NCI-H2107 treated with DMSO at 0.1 percent for 48 hours (cell line): ENCODE measurements around the gene TIMP3.

Experiments
- DNase-seq: peaks from one replicate; lab custom pipeline; 2025; ENCODE audit not compliant: unreplicated experiment; lab: John Stamatoyannopoulos, UW

TIMP3 gene

DNA sequence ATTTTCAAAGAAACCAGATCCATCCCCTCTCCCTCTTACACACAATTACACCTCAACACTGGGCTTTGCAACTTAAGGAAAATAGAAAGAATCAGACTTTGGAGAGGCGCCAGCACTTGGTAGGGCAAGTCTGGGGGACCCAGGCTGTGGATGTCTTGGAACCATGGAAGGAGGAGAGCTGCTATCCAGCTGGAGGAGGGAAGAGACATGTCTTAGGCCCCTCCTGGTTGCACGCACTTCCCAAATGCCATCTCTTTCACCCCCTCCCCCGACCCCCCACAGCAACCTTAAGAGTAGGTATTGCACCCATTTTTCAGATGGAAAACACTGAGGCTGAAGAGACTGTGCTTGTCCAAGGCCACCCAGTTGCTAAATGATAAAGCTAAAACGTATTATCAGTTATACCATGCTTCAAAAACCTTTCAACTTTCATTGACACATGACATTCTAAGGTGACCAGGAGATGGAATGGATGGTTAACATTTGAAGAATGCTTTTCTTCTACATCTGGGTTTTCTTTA is 3.9 kb downstream of the TIMP3 start:
- no peak for DNase-seq

DNA sequence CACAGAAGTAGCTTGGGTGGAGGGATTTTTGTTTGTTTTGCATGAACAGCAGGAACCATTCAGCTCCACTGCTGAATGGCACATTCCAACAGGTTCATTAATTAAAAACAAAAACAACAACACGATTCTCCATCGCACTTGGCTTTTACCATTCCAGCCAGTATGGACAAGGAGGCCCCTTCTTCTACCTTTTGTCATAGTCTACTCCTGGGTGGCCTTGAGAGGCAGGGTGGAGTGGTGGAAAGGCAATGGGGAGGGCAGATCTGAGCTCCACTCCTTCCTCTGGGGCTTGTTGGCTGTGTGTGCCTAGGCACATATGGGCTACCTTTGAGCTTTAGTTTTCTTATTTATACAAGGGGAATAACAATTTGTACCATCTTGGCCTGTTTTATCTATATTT is 4.8 kb downstream of the TIMP3 start:
- no peak for DNase-seq

DNA sequence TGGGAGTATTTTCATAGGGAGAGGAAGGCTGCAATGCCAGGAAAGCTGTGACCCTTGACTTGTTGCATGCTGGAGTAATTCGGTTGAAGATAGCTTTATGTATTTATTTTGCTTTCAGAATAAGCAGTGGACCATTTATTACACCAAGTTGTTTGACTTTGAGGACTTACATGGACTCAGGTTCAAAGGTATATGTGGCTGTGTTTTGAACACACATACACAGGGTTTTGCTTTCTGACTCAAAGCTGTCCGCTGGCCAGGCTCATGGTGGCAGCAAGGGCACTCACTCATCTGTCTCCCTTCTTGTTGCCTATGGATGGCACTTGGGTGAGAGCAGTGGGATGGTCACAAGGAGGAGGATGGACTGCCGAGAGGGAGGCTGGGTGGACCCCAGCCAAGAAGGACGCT is 6.5 kb downstream of the TIMP3 start:
- no peak for DNase-seq

DNA sequence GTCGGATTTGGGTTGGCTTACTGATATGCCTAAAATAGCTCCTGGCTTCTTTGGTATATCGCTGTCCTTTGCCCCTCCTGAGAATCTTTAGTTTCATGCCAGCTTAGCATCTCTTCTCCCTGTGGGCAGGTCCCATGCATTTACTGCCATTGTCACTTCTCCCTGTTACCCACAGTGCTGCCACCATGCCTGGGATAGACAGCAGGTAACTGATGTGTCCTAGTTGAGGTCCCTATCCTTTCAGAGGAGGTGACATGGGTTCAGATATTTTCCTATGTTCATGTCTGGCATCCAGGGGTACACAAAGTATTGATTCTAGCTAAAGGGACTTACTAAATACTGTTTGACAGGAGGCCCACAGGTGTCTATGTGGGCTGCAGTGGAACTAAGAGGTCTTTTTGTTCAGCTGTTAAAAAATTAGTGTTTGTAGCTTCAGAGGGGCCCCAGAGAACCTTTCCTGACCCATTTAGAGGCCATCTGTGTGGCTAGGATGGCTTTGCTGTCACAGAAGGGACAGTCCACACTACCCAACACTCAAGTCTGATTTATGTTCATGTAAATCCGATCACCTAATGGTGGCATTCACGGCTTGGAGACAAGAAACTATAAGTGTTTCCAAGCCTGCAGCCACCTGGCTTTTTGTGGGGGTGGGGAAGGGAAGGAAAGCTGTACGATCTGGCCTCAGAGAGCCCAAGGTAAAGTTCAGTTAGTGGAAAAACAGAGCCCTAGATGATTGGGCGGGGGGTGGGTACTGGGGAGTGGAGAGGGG is 8.5 kb downstream of the TIMP3 start:
- no peak for DNase-seq

DNA sequence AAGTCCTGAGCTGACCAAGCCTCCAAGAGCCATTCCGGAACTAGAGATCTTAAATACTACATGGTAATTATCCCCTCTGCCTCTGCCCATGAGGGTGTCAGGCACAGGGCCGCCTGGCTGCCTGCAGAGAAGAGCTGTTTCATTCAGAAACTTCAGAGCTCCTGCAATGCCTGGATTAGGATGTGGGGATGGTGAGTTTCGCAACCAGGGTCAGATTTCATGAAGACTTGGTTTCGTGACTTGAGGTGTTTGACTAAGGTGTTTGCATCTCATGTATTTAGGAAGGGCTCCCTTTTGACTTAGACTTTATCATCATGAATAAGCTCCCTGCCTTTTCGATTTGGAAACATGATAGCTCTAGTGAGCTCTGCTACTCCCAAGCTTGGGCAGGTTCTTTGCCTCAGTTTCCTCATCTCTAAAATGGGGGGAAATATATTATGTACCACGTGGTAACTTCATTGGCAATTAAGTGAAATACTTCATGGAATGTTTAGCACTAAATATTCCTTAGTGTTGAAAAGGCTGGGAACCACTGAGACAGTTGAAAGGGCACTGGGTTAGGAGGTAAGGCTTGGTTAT is 9.1 kb downstream of the TIMP3 start:
- peak; percentile 11 for DNase-seq

DNA sequence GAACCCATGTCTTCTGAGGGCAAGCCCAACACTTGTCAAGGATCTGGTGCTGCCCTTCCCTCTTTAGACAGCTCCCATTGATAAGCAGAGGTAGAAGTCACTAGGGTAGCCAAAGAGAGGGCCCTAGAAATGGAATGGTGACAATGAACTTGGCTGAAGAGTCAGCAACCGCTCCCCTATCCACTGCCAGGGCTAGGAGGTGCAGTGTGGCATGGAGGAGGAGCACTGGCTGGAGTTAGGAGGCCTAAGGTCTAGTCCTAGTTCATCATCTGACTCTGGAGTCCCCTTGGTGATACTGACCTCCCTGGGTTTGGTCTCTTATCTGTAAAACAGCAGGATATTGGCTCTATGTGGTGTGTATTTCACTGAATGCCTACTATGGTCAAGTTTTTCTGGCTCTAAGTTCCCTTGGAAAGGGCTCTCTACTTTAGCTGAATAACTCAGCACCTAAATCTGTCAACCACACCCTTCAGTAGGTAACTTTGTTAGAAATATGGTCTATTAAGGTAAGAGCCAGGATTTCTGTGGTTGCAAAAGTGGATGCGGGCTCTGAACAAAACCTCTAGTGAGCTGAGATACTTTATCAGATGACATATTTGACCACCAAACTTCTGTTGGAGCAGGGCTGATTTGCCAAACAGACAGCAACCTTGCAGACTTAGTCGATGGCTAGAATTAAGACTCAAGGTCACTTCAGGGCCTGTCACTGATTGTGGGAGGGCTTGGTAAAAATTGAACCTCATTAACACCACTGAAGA is 10.5 kb downstream of the TIMP3 start:
- DNase-seq, result no peak

DNA sequence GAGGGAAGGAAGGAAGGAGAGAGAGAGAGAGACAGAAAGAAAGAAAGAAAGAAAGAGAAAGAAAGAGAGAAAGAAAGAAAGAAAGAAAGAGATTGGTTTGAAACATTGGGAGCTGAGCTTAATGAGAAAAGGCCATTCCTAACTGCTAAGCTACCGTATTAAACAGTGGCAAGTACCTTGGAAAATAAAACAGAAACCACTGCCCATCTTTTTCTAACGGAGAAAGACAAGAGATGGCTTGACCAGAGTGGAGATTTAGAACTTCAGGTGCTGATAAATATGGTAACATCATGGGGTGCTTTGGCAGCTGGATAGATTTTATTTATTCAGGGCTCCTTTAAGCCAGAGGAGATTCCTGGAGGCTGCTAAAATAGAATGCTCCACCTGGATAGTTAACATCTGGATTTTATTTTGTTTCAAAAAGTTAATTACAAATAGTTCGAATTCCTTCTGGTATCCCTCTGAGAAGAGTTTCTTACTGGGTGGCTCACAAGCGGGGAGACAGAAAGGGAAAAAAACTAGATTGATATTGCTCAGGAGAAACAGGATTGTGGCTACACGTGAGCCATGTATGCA is 12.9 kb downstream of the TIMP3 start:
- DNase-seq, result no peak

DNA sequence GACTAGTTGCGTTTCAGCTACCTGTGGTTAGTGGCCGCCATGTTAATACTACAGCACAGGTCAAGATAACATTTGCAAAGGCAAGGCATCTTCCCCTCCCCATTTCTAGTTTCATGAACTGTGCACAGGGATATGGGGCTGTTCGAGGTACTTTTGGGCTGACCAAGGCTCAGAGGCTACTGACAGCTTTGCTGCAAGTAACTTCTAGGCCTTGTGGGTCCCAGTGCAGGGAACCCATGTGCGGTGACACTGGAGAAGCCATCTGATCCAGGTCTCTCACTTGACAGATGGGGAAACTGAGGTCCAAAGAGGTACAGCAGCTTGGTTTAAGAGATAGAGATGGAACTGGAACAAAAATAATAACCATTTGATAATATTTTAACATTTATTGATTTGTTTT is 13.6 kb downstream of the TIMP3 start:
- DNase-seq, result no peak

DNA sequence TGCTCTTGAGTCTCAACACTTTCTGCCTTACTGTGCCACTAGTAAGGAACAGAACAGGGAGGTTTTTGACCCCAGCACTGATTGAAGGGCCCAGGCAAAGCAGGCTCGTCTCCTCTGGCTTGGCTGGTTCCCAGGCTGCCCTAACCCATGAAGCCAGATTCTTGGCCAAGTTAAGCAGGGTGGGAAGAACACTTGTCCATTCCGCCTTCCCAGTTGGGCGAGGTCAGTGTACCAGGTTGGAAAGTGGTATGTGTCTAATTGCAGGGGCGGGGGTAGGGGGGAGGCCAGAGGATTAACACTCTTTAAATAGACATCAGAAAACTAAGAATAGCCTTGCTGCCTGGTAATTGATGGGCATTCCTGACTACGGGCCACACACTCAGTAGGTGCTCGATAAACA is 14.4 kb downstream of the TIMP3 start:
- no peak for DNase-seq

DNA sequence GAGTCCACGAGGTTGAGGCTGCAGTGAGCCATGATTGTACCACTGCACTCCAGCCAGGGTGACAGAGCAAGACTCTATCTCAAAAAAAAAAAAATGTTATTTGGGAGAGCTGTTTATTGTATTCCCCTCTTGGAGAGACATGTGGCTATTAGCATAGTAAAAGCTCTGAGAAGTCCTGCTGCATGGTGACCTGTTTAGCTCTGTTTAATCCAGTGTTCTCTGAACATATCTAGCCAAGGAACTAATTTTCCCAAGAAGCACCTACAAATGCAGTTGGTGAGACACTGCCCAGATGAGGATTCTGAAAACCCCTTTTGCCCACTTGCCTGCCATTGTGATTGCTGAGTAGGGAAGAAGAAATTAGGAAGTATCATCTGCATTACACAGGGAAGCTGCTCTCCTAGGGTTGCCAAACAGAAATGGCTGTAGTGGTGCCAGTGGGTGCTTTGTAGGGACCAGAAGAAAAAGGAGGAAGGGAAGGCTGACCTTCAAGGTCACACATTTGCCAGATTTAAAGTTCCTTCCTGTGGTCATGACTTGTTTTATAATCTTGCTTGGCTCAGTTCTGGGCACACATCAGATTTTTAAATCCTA is 15.7 kb downstream of the TIMP3 start:
- no peak for DNase-seq

DNA sequence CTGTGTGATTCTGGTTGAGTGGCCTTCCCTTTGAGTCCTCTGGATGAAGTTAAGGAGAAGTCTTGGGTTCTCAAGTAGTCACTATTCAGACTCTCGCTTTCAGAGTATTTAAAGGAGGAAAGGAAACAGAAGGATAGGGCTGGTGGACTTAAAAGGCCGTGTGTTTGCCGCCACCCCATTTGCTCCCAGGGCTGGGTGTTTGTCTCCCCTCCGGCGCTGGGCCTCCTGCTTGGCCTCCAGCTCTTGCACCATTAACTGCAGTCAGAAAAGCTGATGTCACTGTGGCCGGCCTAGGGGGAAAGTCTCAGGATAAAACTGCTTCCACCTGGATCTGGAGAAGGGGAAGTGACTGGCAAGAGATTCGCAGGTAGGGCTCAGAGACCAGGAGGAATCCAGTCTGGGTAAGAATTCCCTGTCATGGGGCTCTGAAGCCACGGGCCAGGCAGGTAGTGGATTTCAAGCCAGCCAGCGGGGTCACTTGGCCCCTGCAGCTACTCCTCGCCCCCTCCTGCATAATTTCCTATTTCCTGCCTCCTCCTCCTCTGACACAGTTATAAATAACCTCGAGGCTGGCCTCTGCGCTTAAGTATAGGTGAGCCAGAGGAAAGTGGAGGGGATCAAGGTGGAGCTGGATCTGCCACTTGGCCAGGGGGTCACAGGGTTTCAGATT is 17.1 kb downstream of the TIMP3 start:
- DNase-seq, result no peak

DNA sequence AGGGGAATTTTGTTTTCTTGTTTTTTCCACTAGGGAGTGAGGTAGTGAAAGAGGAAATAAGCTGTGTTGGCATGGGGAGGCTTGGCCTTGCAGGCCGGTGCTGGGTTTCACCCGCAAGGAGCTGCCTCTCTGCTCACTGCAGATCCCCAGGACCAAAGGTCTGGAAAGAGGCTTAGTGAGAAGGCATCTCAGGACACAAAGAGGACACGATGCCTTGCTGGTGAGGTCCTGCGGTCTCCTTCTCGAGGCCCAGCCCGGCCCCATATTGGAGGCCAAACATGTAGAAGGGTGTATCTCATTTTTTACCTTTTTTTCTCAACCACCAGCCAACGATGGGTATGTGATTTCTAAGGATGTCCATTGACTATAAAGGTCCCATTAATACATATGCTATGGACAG is 17.6 kb downstream of the TIMP3 start:
- DNase-seq, result no peak

DNA sequence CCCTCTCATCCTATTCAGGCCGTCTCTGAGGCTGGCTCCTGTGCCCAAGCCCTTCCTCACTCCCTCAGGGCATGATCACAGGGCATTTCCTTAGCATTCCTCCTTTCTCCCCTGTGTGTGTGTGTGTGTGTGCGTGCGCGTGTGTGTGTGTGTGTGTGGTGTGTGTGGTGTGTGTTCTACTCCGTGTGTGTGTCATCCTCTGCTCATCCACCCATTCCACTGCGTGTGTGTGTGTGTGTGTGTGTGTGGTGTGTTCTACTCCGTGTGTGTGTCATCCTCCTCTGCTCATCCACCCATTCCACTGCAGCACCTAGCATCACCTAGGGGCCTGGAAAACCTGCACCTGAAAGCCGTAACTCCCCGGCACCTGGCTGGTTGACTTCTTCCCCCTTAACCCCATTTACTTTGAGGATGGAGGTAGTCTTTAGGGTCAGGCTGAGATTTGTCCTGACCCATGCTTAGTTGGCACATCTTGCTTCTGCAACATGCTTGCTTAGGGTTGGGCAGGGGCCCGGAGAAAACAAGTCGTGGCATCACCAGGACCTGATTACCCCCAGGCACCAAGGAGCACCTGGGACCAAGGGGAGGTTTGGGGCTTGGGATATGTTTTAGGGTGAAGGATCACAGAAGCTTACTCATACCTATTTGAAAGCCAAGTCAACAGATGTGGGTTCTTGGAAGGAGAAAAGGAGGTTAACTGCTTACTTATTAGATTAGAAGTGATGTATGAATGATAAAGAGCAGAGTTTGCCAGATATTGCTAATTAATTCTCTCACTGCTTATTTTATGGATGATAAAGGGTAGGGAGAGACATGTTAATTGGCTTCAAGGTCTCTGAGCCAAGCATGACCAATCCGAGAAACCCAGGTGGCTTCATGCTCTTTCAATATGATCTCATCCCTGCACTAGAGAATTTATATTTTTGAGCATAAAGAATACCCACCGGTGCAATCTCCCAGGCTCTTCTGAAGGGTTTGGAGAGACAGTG is 18.9 kb downstream of the TIMP3 start:
- DNase-seq, result no peak

DNA sequence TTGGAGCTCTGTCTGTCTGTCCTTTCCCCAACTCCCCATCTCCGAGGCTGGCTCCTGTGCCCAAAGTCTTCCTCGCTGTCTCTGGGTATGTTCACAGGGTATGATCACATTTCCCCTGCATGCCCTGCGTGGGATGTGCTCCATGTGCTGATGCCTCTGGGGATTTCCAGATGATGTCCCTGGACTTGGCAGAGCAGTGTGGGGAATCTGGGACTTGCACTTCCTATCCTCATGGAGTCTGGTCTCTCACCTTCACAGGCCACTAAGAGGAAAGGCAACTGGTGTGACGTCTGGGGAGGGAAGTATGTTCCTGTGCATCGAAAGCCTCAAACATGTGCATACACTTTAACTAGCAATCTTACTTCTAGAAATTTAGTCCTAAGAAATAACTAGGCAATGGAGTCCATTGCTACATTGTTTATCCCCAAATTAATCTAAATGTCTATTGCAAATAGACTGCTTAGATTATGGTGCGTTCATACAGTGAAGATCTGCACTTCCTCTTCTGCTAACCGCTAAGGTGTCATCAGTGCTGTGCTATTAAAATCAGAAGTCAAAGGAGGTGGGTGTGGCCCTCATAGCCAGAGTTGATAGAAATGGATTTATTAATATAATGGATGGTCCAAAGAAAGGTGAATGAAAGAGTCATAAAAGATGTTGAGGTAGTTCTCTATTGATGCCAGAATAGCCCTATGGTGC is 20.8 kb downstream of the TIMP3 start:
- no peak for DNase-seq

DNA sequence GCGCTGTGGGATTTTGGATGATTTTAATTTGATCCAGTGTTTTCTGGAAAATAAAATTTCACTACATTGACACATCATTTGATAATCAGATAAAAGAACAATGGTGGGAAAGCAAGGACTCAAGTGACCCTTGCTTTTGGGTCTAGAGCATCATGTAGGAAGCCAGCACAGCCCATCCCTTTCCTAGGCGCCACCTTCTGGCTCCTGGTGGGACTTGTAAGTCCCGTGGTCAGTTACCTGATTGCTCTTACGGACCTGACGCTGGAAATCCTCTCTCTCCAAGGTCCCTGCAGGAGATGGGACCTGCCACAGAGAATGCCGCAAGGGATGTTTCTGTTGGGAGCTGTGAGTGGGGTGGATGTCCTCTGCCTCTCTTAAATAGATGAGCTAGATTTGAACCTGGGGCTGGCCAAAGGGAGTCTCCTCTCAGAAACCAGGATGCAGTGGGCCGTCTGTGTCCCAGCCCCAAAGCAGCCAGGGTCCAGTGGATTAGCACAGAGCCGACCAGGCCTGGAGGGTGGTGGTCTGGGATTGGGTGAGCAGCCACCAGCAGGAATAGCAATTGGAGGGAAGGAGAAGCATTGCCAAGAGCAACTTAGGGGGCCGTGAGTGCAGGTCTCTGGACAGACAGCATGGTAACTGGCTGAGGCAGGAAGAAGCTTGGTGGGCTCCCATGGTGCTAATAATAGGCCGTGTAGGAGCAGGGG is 21.7 kb downstream of the TIMP3 start:
- DNase-seq, result no peak

DNA sequence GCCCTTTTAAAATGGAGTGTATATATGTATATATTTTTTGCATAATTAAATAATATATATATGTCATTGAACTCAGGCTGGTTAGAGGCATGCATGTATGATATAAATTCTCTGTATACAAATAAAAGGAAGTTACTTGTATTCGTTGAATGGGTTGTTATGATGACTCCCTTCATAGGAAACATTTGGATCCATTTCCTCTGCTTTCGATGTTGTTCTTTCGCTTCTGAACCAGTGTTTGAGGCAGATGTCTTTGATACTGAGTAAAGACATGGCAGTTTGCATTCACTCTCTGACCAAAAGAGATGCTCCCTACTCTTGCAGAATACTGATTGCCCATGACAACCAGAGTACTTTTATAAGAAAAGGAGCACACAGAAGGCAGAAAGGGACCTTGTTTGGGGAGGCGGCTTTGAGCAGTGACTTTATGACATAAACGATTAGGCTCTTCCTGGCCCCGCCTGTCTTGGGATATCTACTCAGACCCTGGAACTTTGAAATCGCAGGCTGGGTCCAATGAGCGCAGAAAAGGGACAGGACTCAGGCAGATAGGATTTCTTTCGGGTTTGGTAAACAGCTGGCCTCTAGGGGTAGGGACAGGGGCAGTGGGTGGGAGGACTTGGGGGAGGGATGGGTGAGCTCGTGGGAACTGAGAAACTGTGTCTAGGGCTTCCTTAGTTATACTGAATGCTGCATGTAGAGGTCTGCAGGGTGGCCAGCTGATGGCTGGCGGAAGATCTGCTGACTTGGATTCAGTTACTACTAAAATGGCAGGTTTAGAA is 23.2 kb downstream of the TIMP3 start:
- no peak for DNase-seq

DNA sequence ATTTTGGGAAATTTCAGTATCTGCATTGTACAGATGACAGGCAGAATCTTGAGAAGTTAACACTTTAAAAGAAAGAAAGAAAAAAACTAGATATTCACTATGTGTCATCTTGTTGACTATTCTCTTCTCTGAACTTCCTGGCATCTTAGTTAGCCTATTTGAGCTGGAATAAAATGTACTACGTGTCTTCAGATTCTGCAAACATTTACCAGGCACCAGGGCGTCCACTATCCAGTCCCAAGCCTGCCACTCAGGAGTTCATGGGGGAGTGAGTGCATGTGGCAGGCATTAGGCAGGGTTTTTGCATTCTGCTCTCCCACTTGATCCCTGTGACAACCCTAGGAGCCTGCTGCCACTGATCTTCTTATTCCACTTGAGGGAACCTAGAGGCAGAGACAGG is 25.0 kb downstream of the TIMP3 start:
- DNase-seq, result no peak
